Motor neuron (in vitro differentiated cells): ENCODE measurements around the gene ZNF556. TPM values are rescaled to one million over a fixed set of nuclear protein-coding genes. Genes with fewer than 3 reads are reported as not detected.

ENCODE experiments used
- total RNA-seq, 8 experiments: library from RNA; unstranded; fragments of 300-600 nt; gene quantifications; 2 replicates each; pipeline versions ENCODE4 v1.2.3 to v1.2.4, GENCODE V29; 2022

ZNF556 gene
- total RNA-seq, 8 experiments from 2014 or later: 0.07 to 1.1 (median 0.17) TPM

Other genes with a start within 250 kb of the ZNF556 start
- 1 to 10 TPM in 6 of 8 experiments, under 1 TPM in 2; 0.20 to 8.1 (median 1.2) TPM for gene GNG7, start 164.6 kb upstream of the ZNF556 start, total RNA-seq
- gene DIRAS1, start 146.0 kb upstream of the ZNF556 start, total RNA-seq: 10 to 100 TPM in 2 of 8 experiments, 1 to 10 TPM in 4, under 1 TPM in 2; 0.15 to 17.5 (median 9.0) TPM
- gene SLC39A3, start 127.3 kb upstream of the ZNF556 start, total RNA-seq: 10 to 100 TPM; 13.7 to 33.4 (median 26.4) TPM
- gene SGTA, start 84.1 kb upstream of the ZNF556 start, total RNA-seq: 10 to 100 TPM; 29.5 to 85.5 (median 68.5) TPM
- gene THOP1, start 81.8 kb upstream of the ZNF556 start, total RNA-seq: 100 to 1,000 TPM in 1 of 8 experiments, 10 to 100 TPM in 7; 27.5 to 108 (median 41.7) TPM
- gene ZNF554, start 47.5 kb upstream of the ZNF556 start, total RNA-seq: 10 to 100 TPM in 2 of 8 experiments, 1 to 10 TPM in 6; 2.1 to 10.7 (median 7.7) TPM
- 10 to 100 TPM in 4 of 8 experiments, 1 to 10 TPM in 4; 1.1 to 11.6 (median 8.7) TPM for gene ZNF555, start 25.9 kb upstream of the ZNF556 start, total RNA-seq
- gene ZNF57, start 33.6 kb downstream of the ZNF556 start, total RNA-seq: 10 to 100 TPM in 2 of 8 experiments, 1 to 10 TPM in 6; 3.3 to 11.6 (median 8.4) TPM
- 1 to 10 TPM; 1.7 to 9.9 (median 7.7) TPM for gene ZNF77, start 77.6 kb downstream of the ZNF556 start, total RNA-seq
- 1 to 10 TPM in 3 of 8 experiments, under 1 TPM in 4, not detected in 1; 0.18 to 3.9 (median 0.81) TPM for gene TLE6, start 110.2 kb downstream of the ZNF556 start, total RNA-seq
- 10 to 100 TPM in 1 of 8 experiments, 1 to 10 TPM in 3, under 1 TPM in 2, not detected in 2; 0.13 to 11.8 (median 4.4) TPM for gene TLE2, start 161.9 kb downstream of the ZNF556 start, total RNA-seq
- 100 to 1,000 TPM; 105 to 286 (median 141) TPM for gene TLE5, start 195.2 kb downstream of the ZNF556 start, total RNA-seq
- gene GNA11, start 227.0 kb downstream of the ZNF556 start, total RNA-seq: 10 to 100 TPM; 10.1 to 36.7 (median 26.6) TPM